Cardiac muscle cell (in vitro differentiated cells and primary cell): ENCODE data around the gene NCLN. TPM values are rescaled to one million over a fixed set of nuclear protein-coding genes. Genes with fewer than 3 reads are reported as not detected.
A peak's percentile ranks its signal among the peaks of the same experiment; 100 is the strongest.
"Not testable (repeated sequence)": the region's sequence is repeated elsewhere in the genome, so short reads cannot be mapped to it uniquely, and the experiment has no call there.

Source experiments
- DNase-seq, 2 donors: peaks; one replicate each; pipeline versions ENCODE4 v3.0.0 to v3.0.0-alpha.2; 2010 to 2017; ENCODE audit warnings: low read depth in 1 of 2, low spot score in 1 of 2
- H3K27ac ChIP-seq: fragments of 200-600 bp; sonication (generic); 2 replicates; pipeline ENCODE4 v1.5.1; 2016
- H3K27me3 ChIP-seq: fragments of 200-600 bp; sonication (generic); 2 replicates; pipeline ENCODE4 v1.6.0; 2016; ENCODE audit warnings: control low read depth
- H3K36me3 ChIP-seq: fragments of 200-600 bp; sonication (generic); 2 replicates; pipeline ENCODE4 v1.5.1; 2016; ENCODE audit warnings: control low read depth
- H3K4me1 ChIP-seq: fragments of 200-600 bp; sonication (generic); 2 replicates; pipeline ENCODE4 v1.8.1; 2017; ENCODE audit warnings: low read depth, mild to moderate bottlenecking, mixed run types
- H3K4me3 ChIP-seq: fragments of 200-600 bp; sonication (generic); 2 replicates; pipeline ENCODE4 v1.5.1; 2016; ENCODE audit warnings: mild to moderate bottlenecking
- H3K9me3 ChIP-seq: fragments of 200-600 bp; sonication (generic); 2 replicates; pipeline ENCODE4 v1.5.1; 2017; ENCODE audit warnings: low read depth, mild to moderate bottlenecking, control low read depth
- CTCF ChIP-seq: IDR thresholded peaks from 2 replicates; pipeline ENCODE4 v1.5.1; 2012; ENCODE audit warnings: low read depth, mild to moderate bottlenecking, low read length
- polyA plus RNA-seq: library from polyadenylated mRNA; unstranded; fragments of >200 nt; fragmentation: Nextera tagmentation; extraction: Ambion mirVana; gene quantifications from 2 replicates; pipeline ENCODE4 v1.2.1, GENCODE V29; 2016
- total RNA-seq: library from RNA; depleted of rRNA; stranded (reverse); fragments of >200 nt; gene quantifications from 2 replicates; pipeline ENCODE4 v1.2.3, GENCODE V29; 2016

The NCLN gene
- total and polyA plus RNA-seq, 2 experiments from 2014 or later, result 30.6 to 55.7 TPM

DNA sequence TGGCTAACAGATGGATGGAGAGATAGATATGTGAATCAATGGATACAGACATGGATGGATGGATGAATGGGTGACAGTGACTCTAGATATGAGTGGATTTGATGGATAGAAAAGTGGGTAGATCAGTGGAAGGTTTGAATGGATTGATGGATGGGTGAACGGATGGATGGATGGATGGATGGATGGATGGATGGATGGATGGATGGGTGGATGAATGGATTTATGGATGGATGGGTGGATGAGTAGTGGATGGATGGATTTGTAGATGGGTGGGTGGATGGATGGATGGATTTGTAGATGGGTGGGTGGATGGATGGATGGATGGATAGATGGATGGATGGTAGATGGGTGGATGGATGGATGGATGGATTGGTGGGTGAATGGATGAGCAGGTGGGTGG, 45.6 kb downstream of the NCLN start:
- H3K27ac ChIP-seq, result no peak overlapping the region

GRCh38 chr19:3233116-3233515, 47.4 kb downstream of the NCLN start:
- Histone ChIP-seq H3K27ac (no peak overlapping the region), H3K4me1 (no peaks in the 10 kb centered on the region), H3K36me3 (no peaks in the 10 kb centered on the region), H3K9me3 (no peaks in the 10 kb centered on the region), H3K27me3 (peaks cover 30% of the 10 kb centered on the region), H3K4me3 (no peak overlapping the region)
- DNase-seq, result no peak
- no peak for TF ChIP-seq CTCF

More for the DNA sequence above, 45.6 kb downstream of the NCLN start:
- H3K27me3 ChIP-seq, result peaks cover 48% of the 10 kb centered on the region
- H3K36me3 ChIP-seq, result no peaks in the 10 kb centered on the region
- H3K9me3 ChIP-seq, result no peaks in the 10 kb centered on the region
- H3K4me1 ChIP-seq, result no peaks in the 10 kb centered on the region
- no peak overlapping the region for H3K4me3 ChIP-seq
- TF ChIP-seq CTCF, result no peak
- no peak for DNase-seq

DNA sequence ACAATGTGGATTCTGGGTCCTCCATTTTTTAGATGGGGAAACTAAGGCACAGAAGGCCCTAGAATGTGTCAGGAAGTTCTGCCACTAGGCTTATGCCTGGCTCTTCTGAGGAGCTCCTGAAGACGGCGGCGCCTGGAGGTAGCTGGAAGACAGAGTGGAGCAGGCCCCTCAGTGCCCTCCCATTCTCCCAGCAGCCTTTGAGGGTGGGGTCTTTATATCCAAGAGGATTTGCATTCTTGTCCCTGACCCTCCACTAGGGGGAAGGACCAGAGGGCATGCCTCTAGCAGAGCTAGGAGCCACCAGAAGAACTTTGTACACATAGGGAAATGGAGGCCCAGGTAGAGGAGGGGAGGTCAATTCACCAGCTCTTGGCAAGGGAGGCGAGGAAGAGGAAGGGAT, 48.1 kb downstream of the NCLN start:
- Histone ChIP-seq H3K9me3 (no peaks in the 10 kb centered on the region), H3K27me3 (peaks cover 23% of the 10 kb centered on the region), H3K4me3 (no peak overlapping the region), H3K27ac (no peak overlapping the region), H3K36me3 (no peaks in the 10 kb centered on the region), H3K4me1 (no peaks in the 10 kb centered on the region)
- no peak for TF ChIP-seq CTCF
- DNase-seq, result no peak

DNA sequence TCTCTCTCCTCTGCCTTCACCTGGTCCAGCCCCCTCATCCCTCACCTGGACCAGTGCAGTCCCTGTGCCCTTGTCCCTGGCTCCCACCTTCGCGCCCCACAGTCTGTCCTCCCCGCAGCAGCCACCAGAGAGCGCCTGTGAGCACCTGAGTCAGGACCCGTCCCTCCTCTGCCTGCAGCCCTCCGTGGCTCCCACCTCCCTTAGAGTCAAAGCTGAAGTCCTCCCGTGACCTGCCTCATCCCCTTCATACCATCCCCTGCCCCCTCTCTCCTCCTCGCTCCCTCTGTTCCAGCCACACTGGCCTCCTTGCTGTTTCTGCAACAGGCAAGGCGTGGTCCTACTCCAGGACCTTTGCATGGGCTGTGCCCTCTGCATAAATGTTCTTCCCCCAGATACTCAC, 49.1 kb downstream of the NCLN start:
- TF ChIP-seq CTCF, result peak; percentile 22

DNA sequence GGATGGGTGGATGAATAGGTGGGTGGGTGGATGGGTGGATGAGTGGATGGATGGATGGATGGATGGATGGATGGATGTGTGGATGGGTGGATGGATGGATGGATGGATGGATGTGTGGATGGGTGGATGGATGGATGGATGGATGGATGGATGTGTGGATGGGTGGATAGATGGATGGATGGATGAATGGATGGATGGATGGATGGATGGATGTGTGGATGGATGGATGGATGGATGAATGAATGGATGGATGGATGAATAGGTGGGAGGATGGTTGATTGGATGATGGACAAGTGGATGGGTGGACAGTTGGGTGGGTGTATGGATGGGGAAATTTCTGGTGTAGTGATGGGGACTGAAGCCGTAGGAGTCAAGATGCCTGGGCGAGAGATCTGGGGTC, 49.9 kb downstream of the NCLN start:
- not testable (repeated sequence) for H3K27me3 ChIP-seq, H3K36me3 ChIP-seq, H3K4me3 ChIP-seq, H3K27ac ChIP-seq, DNase-seq, H3K9me3 ChIP-seq, H3K4me1 ChIP-seq

More for the DNA sequence above, 49.1 kb downstream of the NCLN start:
- H3K4me1 ChIP-seq, result no peaks in the 10 kb centered on the region
- H3K4me3 ChIP-seq, result no peak overlapping the region
- no peaks in the 10 kb centered on the region for H3K36me3 ChIP-seq
- H3K9me3 ChIP-seq, result no peaks in the 10 kb centered on the region
- no peak for DNase-seq
- peaks cover 13% of the 10 kb centered on the region for H3K27me3 ChIP-seq
- no peak overlapping the region for H3K27ac ChIP-seq

DNA sequence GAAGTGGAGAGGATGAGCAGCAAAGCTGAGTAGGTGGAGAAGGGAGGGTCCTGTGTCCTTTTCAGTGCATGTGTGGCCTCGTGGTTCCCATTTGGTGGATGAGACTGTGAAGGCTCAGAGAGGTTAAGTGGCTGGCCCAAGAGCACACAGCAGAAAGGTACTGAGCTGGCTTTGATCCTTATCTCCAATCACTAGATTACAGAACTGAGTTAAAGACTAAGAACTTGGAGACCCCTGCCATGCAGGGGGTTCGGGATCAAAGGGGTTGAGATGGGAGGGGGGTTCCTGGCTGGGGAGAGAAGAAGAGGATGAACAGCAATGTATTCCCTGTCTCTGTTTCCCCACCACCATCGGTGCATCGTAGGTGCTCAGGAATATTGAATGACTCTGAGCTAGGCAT, 50.5 kb downstream of the NCLN start:
- peaks cover under 1% of the 10 kb centered on the region for H3K27me3 ChIP-seq
- no peaks in the 10 kb centered on the region for H3K4me1 ChIP-seq
- no peak overlapping the region for H3K27ac ChIP-seq
- H3K36me3 ChIP-seq, result no peaks in the 10 kb centered on the region
- DNase-seq, result no peak
- H3K9me3 ChIP-seq, result no peaks in the 10 kb centered on the region
- TF ChIP-seq CTCF, result no peak
- no peak overlapping the region for H3K4me3 ChIP-seq
